GM21786 (cell line): ENCODE data around the gene GABARAP.

Experiments
- ATAC-seq: cut with Tn5 transposase; IDR thresholded peaks from one replicate; pipeline ENCODE4 v1.9.1; 2021; ENCODE audit not compliant: unreplicated experiment

GABARAP gene

DNA sequence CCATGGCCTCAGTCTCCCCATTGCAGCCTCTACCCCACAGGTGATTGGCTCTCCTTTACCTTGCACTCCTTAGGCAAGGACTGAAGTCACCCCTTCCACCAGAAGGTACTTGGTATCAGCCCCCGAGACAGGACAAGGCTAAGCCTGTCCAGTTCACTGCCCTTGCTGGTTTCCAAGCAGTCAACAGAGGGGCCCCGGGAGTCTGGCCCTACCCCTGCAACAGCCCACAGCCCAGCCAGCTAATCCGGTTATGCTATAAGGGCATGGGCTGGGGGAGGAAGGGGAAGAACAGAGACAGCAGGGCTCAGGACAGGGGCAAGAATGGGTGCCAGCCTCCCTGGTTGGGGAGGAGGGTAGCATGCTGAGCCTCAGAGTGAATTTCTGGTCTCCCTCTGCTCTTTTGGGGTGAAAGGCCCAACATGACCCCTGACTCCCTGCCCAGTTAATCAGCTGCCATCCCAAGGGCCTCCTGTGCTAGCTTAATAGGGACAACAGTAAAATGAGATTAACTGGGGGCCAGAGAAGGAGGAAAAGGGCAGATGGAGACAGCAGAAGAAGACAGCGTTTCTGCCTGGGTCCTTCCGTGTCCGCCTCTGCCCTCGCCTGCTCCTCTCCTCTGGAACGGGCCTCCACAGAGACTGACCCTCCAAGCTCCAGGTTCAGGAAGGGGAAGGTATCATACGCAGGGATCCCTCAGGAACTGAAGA, 33.3 kb downstream of the GABARAP start:
- ATAC-seq = no peak

GRCh38 chr17:7208027-7208571, 34.1 kb downstream of the GABARAP start:
- no peak for ATAC-seq

- ATAC-seq = no peak
These were observed 34.9 kb downstream of the GABARAP start for GRCh38 chr17:7207120-7208001.

DNA sequence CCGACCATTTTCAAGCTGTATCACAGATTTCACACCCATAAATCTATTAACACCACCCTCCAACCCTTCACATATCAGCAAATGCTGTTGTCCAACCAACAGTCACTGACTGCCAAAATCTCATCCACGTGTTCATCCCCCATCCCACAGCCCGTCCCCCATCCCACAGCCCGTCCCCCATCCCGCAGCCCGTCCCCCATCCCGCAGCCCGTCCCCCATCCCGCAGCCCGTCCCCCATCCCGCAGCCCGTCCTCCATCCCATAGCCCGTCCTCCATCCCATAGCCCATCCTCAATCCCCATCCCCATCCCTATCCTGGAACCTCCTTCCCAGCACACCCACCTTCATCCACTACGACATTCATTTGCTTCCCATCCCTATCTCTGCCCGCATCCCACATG, 36.7 kb downstream of the GABARAP start:
- no peak for ATAC-seq

- peak; percentile 82 for ATAC-seq
These were observed 37.3 kb downstream of the GABARAP start for GRCh38 chr17:7204828-7205461.

DNA sequence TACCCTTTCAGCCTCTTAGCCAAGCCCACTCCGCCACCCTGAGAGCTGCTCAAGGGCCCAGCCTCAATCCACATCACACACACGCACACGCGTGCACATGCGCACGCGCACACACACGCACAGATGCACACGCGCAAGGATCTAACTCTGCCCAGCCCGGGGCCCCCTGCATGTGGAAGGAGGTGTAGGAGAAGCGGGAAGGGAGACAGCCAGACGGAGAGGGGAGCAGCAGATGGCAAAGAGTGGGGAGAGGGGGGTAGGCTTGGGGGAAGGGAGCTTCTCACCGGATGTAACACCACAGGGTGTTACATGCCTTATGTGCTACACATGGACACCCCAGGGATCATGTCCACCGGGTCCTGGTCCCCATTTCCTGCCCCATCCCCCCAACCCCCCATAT, 37.9 kb downstream of the GABARAP start:
- no peak for ATAC-seq

GRCh38 chr17:7203391-7203790, 38.9 kb downstream of the GABARAP start:
- no peak for ATAC-seq

DNA sequence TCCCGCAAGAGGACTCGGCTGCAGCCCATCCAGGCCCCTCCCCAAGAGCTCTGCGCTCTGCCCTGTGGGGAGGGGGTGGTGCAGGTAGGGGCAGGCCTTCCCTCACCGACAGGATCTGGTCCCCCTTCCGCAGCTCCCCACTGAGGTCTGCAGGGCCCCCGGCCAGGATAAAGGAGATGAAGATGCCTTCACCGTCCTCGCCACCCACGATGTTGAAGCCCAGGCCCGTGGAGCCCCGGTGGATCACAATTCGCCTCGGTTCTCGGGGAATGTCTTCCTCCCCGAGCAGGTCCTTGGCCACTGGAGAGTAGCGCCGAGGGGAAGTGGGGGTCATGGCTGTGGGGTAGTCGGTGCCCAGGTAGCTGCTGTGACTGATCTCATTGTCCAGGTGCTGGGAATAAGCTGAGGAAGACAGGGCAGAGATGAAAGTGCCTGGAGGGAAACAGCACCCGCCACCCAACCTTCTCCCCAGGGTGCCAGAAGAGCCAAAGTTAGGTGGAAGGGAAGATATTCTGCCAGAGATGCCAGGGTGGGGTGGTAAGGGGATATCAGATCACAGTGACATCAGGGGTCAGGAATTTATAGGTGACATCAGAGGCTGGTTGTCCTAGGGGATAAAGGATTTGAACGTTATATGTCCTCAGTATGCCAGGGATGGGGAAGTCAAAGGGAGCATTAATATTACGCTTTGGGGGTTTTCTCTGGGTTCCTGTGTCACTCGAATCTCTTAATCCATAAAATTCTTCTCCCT, 45.4 kb downstream of the GABARAP start:
- no peak for ATAC-seq

DNA sequence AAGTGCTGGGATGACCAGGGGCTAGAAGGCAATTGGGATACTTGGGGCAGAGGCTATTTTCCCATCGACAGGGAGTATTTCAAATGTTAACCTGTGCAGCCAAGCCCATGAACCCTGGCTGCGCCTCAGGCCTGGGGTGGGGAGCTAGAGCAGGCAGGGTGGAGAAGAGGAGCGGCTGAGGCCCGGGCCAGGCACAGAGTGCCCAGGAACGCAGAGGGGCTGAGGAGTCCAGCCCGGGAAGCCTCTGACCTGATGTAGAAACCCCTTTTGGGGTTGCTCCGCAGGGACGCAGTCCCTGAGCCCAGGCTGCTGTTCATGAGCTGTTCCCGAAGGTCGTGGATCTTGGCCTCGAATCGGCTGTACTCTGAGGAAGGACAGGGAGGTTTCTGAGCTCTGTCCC, 46.3 kb downstream of the GABARAP start:
- no peak for ATAC-seq

DNA sequence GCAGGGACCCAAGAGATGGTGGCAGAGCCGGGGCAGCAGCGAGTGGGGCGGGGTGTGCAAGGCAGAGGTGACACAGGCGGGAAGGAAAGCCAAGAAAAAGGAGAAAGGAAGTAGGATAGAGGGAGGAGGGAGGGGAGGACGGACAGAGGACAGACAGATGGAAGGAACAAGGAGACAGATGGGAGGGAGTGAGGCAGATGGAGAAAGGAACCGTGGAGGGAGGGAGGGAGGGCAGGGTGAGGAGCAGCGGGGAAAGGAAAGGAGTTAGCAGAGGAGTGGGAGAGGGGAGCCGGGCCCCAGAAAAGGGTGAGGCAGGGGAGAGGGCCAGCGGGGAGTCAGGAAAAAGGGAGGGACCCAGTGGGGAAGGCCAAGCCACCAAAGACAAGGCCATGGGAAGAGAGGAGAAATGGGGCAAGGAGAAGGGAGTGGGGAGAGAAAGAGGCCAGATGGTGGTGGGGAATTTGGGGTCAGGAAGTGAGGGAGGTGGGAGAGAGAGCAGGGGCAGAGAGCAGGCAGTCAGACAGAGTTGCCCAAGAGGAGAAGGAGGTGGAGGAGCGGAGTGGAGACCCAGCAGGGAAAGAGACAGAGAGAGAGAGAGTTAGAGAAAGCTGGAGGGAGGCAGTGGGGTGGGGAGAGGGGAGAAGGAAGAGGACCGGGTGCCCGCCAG, 49.8 kb downstream of the GABARAP start:
- ATAC-seq = no peak

- no peak for ATAC-seq
These were observed 50.5 kb downstream of the GABARAP start for GRCh38 chr17:7191571-7192270.

GRCh38 chr17:7191069-7191468, 51.2 kb downstream of the GABARAP start:
- ATAC-seq = no peak

- ATAC-seq = no peak
These were observed 51.9 kb downstream of the GABARAP start for GRCh38 chr17:7190276-7190917.
